ENCODE measurements around the gene ATP5PO. TPM values are rescaled to one million over a fixed set of nuclear protein-coding genes. Genes with fewer than 3 reads are reported as not detected.

ATP5PO gene
- total RNA-seq, 6 experiments from 2014 or later, result 87.3 to 191 (median 98.7) TPM

- Histone ChIP-seq H3K9me3 (no peaks in the 10 kb centered on the region), H3K27me3 (no peaks in the 10 kb centered on the region), H3K36me3 (no peaks in the 10 kb centered on the region), H3K4me3 (no peak overlapping the region), H3K27ac (no peak overlapping the region), H3K4me1 (no peaks in the 10 kb centered on the region)
- 86% methylated on average over 12 of the region's 12 CpGs for WGBS (ENCODE audit: insufficient coverage, low coverage, low lambda C conversion rate, missing lambda C conversion rate)
- intact Hi-C loops (cut with DNase I), result no loop called here
- TF ChIP-seq POLR2A (IDR thresholded peaks at IDR 0.05), result no peak
- no peak for TF ChIP-seq CTCF (IDR thresholded peaks at IDR 0.05)
- DNase-seq (no peak), ATAC-seq (no peak)
These were observed 32.5 kb downstream of the ATP5PO start for GRCh38 chr21:33883118-33883517.

- no peak for ATAC-seq
These were observed 33.7 kb downstream of the ATP5PO start for GRCh38 chr21:33881689-33882440.

GRCh38 chr21:33880626-33881025 lies 35.0 kb downstream of the ATP5PO start:
- no peak for ATAC-seq
- Histone ChIP-seq H3K9me3 (no peaks in the 10 kb centered on the region), H3K4me1 (no peaks in the 10 kb centered on the region), H3K4me3 (no peak overlapping the region), H3K36me3 (no peaks in the 10 kb centered on the region), H3K27ac (no peak overlapping the region), H3K27me3 (no peaks in the 10 kb centered on the region)
- intact Hi-C loops (cut with DNase I), result no loop called here
- no peak for DNase-seq
- WGBS (ENCODE audit: insufficient coverage, low coverage, low lambda C conversion rate, missing lambda C conversion rate), result 76% methylated on average over 4 of the region's 13 CpGs
- no peak for TF ChIP-seq POLR2A (IDR thresholded peaks at IDR 0.05)
- no peak for TF ChIP-seq CTCF (IDR thresholded peaks at IDR 0.05)

More at GRCh38 chr21:33881689-33882440, 33.7 kb downstream of the ATP5PO start:
- Histone ChIP-seq H3K36me3 (no peaks in the 10 kb centered on the region), H3K27ac (no peak overlapping the region), H3K9me3 (no peaks in the 10 kb centered on the region), H3K4me1 (no peaks in the 10 kb centered on the region), H3K4me3 (no peak overlapping the region), H3K27me3 (no peaks in the 10 kb centered on the region)
- intact Hi-C loops (cut with DNase I), result no loop called here
- no peak for TF ChIP-seq POLR2A (IDR thresholded peaks at IDR 0.05)
- no peak for TF ChIP-seq CTCF (IDR thresholded peaks at IDR 0.05)
- DNase-seq, result no peak
- 69% methylated on average over 9 of the region's 9 CpGs for WGBS (ENCODE audit: insufficient coverage, low coverage, low lambda C conversion rate, missing lambda C conversion rate)

GRCh38 chr21:33878824-33879223 lies 36.8 kb downstream of the ATP5PO start:
- intact Hi-C loops (cut with DNase I), result no loop called here
- no peaks in the 10 kb centered on the region for H3K36me3 ChIP-seq
- no peaks in the 10 kb centered on the region for H3K9me3 ChIP-seq
- WGBS (ENCODE audit: insufficient coverage, low coverage, low lambda C conversion rate, missing lambda C conversion rate), result 77% methylated on average over 6 of the region's 6 CpGs
- ATAC-seq (no peak), DNase-seq (no peak)
- no peak overlapping the region for H3K27ac ChIP-seq
- TF ChIP-seq POLR2A (IDR thresholded peaks at IDR 0.05) (no peak), CTCF (IDR thresholded peaks at IDR 0.05) (no peak)
- H3K4me3 ChIP-seq, result no peak overlapping the region
- no peaks in the 10 kb centered on the region for H3K4me1 ChIP-seq
- H3K27me3 ChIP-seq, result no peaks in the 10 kb centered on the region
